AG09309 (cell line): ENCODE data around the gene SSR4.

Source experiments
- DNase-seq: peaks from one replicate; pipeline ENCODE4 v3.0.0-alpha.2; 2010; ENCODE audit warnings: low read depth
- H3K4me3 ChIP-seq: 2 replicates; pipeline ENCODE4 v1.5.1; 2011; ENCODE audit warnings: mild to moderate bottlenecking, low read depth, low read length, moderate library complexity; ENCODE audit not compliant: control insufficient read depth
- TF ChIP-seq, protein P1 (sequence below): IDR thresholded peaks from 2 replicates; pipeline ENCODE4 v1.5.1; 2011; ENCODE audit warnings: mild to moderate bottlenecking, low read depth, low read length, inconsistent platforms; ENCODE audit not compliant: insufficient read depth, control insufficient read depth; ENCODE audit errors: missing control alignments

Gene SSR4

GRCh38 chrX:153828723-153829548 lies 34.5 kb downstream of the SSR4 start:
- TF ChIP-seq, protein P1, sequence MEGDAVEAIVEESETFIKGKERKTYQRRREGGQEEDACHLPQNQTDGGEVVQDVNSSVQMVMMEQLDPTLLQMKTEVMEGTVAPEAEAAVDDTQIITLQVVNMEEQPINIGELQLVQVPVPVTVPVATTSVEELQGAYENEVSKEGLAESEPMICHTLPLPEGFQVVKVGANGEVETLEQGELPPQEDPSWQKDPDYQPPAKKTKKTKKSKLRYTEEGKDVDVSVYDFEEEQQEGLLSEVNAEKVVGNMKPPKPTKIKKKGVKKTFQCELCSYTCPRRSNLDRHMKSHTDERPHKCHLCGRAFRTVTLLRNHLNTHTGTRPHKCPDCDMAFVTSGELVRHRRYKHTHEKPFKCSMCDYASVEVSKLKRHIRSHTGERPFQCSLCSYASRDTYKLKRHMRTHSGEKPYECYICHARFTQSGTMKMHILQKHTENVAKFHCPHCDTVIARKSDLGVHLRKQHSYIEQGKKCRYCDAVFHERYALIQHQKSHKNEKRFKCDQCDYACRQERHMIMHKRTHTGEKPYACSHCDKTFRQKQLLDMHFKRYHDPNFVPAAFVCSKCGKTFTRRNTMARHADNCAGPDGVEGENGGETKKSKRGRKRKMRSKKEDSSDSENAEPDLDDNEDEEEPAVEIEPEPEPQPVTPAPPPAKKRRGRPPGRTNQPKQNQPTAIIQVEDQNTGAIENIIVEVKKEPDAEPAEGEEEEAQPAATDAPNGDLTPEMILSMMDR: no peak
- DNase-seq: no peak
- no peak overlapping the region for H3K4me3 ChIP-seq

DNA sequence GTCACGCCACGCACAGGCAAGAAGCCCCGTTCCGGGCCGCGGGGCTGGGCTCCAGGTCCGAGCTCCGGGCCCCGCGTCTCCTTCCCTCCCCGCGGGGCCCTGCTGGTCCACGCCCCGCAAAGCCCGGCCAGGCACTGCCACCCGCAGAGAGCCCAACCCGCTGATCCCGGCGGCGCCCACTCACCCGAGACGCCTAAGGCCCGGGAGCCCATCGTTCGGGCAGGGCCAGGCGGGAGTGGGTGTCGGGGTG lies 35.0 kb downstream of the SSR4 start:
- H3K4me3 ChIP-seq: no peak overlapping the region
- DNase-seq: no peak
- TF ChIP-seq, protein P1: no peak

GRCh38 chrX:153829799-153830639 lies 35.6 kb downstream of the SSR4 start, which contains the start of gene PDZD4:
PDZD4 (minus strand) TSS chrX:153830544; CDS start chrX:153830298, 246 bp downstream.
- TF ChIP-seq, protein P1: no peak
- no peak within 1 kb of the TSS for H3K4me3 ChIP-seq
- DNase-seq: no peak

GRCh38 chrX:153830640-153831428 lies 36.4 kb downstream of the SSR4 start:
- TF ChIP-seq, protein P1: no peak
- no peak for DNase-seq

DNA sequence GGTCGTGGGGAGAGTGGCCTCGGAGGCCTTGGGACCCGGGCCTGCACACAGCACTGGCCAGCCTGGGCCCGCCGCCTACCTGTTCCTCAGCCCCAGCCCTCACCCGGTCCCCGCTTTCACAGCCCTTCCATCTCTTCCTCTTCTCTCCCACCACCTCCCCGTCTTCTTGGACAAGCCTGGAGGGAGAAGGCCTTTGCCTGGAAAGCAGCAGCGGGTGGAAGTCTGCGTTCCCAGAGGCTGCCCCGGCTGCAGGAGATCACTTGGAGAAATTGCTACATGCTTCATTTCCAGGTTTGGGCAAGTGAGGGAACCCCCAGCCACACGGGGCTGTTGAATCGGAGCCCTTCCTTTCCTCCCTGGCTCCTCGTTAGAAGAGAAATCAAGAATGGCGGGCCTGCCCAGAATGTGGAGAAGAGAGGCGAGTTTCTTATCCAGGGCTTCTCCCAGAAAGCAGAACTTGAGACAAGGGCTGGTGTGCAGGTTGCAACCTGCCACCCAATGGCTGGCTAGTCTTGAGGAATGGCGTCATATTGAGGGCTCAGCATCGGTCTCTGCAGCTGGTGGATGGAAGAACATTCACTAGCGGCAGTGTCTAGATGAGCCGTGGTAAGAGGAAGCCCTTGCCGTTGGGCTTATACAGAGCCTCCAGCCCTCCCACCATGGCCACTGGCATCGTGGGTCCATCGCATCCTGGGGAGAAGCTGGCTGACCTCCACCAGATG lies 37.1 kb downstream of the SSR4 start:
- H3K4me3 ChIP-seq: no peak overlapping the region
- TF ChIP-seq, protein P1: no peak
- DNase-seq: no peak

More at GRCh38 chrX:153830640-153831428, 36.4 kb downstream of the SSR4 start:
- no peak overlapping the region for H3K4me3 ChIP-seq

- H3K4me3 ChIP-seq: no peak overlapping the region
- DNase-seq: no peak
- TF ChIP-seq, protein P1: no peak
Observed at GRCh38 chrX:153832728-153833127, 38.3 kb downstream of the SSR4 start.
